ENCODE measurements around the gene CYP27B1. TPM values are rescaled to one million over a fixed set of nuclear protein-coding genes. Genes with fewer than 3 reads are reported as not detected.
A peak's percentile ranks its signal among the peaks of the same experiment; 100 is the strongest.

The CYP27B1 gene
- total RNA-seq, 1 donor from 2014 or later, result not detected

GRCh38 chr12:57726884-57727757, 39.8 kb downstream of the CYP27B1 start:
- H3K27ac ChIP-seq, result no peak overlapping the region
- no peaks in the 10 kb centered on the region for H3K9me3 ChIP-seq
- peak in 2 of 3 experiments; percentile 28 to 38 for TF ChIP-seq CTCF (IDR thresholded peaks at IDR 0.05)
- H3K36me3 ChIP-seq, result no peaks in the 10 kb centered on the region
- H3K4me3 ChIP-seq, result peak overlapping the region; percentile 76 to 77
- intact Hi-C loops (cut with DNase I), result loop anchor here (2.0 to 5.0 kb wide), 2 partner anchors 18 to 40 kb away; partner anchors contain the start of genes CYP27B1 and TSPAN31
- H3K27me3 ChIP-seq, result peaks cover 3% of the 10 kb centered on the region
- H3K4me1 ChIP-seq, result peaks cover 0 to 12% of the 10 kb centered on the region in 2 donors
- no peak for DNase-seq (ENCODE audit: low spot score in 2 of 2)

- DNase-seq (ENCODE audit: low spot score in 2 of 2), result peak in 1 of 2 donors; percentile 82
- TF ChIP-seq CTCF (IDR thresholded peaks at IDR 0.05), result peak; percentile 52 to 73 (median 58)
- Histone ChIP-seq H3K9me3 (no peaks in the 10 kb centered on the region), H3K4me3 (peak overlapping the region; percentile 76 to 77), H3K27me3 (peaks cover 3% of the 10 kb centered on the region), H3K27ac (no peak overlapping the region), H3K4me1 (peaks cover 0 to 12% of the 10 kb centered on the region in 2 donors), H3K36me3 (peaks cover 4 to 5% of the 10 kb centered on the region in 2 donors)
- intact Hi-C loops (cut with DNase I), result loop anchor here (2.0 to 5.0 kb wide), 2 partner anchors 18 to 41 kb away; partner anchors contain the start of genes CYP27B1 and TSPAN31
Observed at GRCh38 chr12:57726151-57726883, 40.6 kb downstream of the CYP27B1 start.

GRCh38 chr12:57725851-57726150, 41.1 kb downstream of the CYP27B1 start:
- peaks cover 0 to 12% of the 10 kb centered on the region in 2 donors for H3K4me1 ChIP-seq
- TF ChIP-seq CTCF (IDR thresholded peaks at IDR 0.05), result no peak
- H3K4me3 ChIP-seq, result peak overlapping the region; percentile 76 to 77
- H3K27me3 ChIP-seq, result peaks cover 3% of the 10 kb centered on the region
- intact Hi-C loops (cut with DNase I), result loop anchor here (2.0 to 5.0 kb wide), 2 partner anchors 19 to 42 kb away; partner anchors contain the start of genes CYP27B1 and TSPAN31
- no peak for DNase-seq (ENCODE audit: low spot score in 2 of 2)
- no peak overlapping the region for H3K27ac ChIP-seq
- no peaks in the 10 kb centered on the region for H3K9me3 ChIP-seq
- peaks cover 9 to 10% of the 10 kb centered on the region in 2 donors for H3K36me3 ChIP-seq

GRCh38 chr12:57724936-57725740, 41.7 kb downstream of the CYP27B1 start:
- peaks cover 0 to 12% of the 10 kb centered on the region in 2 donors for H3K4me1 ChIP-seq
- intact Hi-C loops (cut with DNase I), result loop anchor here (5.0 kb wide), 1 partner anchor 42 kb away; the partner anchor contains the start of gene CYP27B1
- DNase-seq (ENCODE audit: low spot score in 2 of 2), result no peak
- H3K4me3 ChIP-seq, result no peak overlapping the region
- no peaks in the 10 kb centered on the region for H3K9me3 ChIP-seq
- peaks cover 3% of the 10 kb centered on the region for H3K27me3 ChIP-seq
- no peak for TF ChIP-seq CTCF (IDR thresholded peaks at IDR 0.05)
- H3K36me3 ChIP-seq, result peaks cover 15 to 17% of the 10 kb centered on the region in 2 donors
- H3K27ac ChIP-seq, result no peak overlapping the region
